Measurements from ENCODE around the gene ATP5F1D. TPM values are rescaled to one million over a fixed set of nuclear protein-coding genes. Genes with fewer than 3 reads are reported as not detected.

Gene ATP5F1D
- total RNA-seq, 1 experiment from 2014 or later: 17.9 TPM

DNA sequence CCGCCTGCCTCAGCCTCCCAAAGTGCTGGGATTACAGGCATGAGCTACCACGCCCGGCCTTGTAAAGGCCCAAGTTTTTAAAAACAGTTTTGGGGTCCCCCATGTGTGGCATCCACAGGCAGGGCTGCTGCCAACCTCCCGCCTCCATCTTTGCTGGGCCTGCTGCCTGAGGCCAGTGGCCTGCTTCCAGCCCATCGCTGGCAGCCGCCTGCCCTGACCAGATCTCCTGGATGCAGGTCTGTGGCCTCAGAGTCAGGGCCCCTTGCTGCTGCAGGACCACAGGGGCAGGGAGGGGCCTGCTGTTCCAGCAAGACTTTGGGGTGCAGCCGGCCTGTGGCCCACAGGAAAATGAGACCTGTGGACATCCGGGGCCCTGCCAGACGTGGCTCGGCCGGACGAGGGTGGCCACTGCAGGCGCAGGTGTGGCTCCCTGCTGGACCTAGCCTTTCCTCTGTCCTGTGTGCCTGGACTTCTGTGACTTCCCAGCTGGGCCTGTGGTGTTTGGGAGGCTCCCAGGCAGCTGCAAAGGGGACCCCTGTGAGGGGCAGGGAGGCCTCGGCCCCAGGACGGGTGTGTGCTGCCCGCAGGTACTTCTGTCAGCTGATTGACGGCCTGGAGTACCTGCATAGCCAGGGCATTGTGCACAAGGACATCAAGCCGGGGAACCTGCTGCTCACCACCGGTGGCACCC, 21.6 kb upstream of the ATP5F1D start:
- in situ Hi-C loops (cut with HindIII; ENCODE audit: low pct_unique_long_range_greater_than_20kb, low sequenced_read_pairs): no loop called here

DNA sequence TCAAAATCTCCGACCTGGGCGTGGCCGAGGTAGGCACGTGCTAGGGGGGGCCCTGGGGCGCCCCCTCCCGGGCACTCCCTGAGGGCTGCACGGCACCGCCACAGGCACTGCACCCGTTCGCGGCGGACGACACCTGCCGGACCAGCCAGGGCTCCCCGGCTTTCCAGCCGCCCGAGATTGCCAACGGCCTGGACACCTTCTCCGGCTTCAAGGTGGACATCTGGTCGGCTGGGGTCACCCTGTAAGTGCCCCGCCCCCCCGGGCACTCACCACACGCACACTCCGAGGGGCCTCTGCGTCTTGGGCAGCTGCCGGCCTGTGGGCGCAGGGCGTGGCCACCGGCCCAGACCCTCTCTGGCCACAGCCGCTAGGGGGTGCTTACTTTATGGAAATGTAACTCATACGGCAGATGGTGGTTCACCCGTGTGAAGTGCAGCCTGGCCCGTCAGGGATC, 21.0 kb upstream of the ATP5F1D start:
- in situ Hi-C loops (cut with HindIII; ENCODE audit: low pct_unique_long_range_greater_than_20kb, low sequenced_read_pairs): no loop called here
- DNase-seq (ENCODE audit: low read depth): no peak

More for the DNA sequence above, 21.6 kb upstream of the ATP5F1D start:
- DNase-seq (ENCODE audit: low read depth): no peak

DNA sequence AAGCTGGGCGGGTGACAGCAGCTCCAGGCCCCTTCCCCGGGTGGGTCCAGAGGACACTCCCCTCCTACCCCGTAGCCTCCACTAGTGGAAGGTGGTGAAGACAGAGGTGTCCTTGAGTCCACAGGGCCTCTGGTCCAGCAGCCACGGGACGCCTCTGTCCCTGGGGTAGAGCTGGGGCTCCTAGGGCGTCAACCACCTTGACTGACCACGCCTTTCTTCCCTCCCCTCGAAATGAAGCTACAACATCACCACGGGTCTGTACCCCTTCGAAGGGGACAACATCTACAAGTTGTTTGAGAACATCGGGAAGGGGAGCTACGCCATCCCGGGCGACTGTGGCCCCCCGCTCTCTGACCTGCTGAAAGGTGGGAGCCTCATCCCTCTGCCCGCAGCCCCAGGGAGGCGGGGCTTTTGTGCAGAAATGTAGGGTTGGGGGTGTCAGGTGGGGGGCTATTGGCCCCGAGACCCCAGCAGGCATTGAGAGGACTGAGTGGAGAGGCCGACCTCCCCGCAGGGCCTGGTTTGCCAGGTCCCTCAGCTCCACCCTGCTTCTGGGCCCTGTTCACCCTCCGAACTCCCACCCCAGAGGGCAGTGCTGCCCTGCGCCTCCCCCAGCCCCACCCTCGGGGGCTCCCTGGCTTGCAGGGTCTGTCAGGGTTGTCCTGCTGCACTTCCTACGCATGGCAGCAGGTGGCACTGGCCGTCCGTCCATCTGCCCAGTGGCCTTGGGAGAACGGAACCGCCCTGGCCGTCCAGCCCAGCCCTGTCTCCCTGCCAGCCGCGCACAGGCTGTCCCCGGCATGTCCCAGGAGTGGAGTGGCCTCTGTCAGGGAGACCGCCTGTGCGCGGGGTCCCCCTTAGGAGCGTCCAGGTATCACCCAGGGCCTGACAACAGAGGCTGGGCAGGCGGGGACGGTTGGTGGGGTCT, 20.3 kb upstream of the ATP5F1D start:
- DNase-seq (ENCODE audit: low read depth): no peak
- in situ Hi-C loops (cut with HindIII; ENCODE audit: low pct_unique_long_range_greater_than_20kb, low sequenced_read_pairs): no loop called here

DNA sequence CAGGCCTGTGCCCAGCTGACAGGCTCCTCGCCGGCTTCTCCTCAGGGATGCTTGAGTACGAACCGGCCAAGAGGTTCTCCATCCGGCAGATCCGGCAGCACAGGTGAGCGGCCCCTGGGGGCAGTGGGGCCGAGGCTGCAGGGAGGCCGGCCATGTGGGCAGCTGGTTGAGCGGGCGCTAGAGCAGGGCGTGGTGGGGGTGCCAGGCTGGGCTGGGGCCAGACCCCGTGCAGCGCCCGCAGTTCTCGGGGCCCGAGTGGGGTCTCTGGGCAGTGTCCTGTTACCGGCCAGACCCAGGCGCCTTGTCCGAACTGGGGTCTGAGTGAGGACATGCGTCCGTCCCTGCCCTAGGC, 19.7 kb upstream of the ATP5F1D start:
- DNase-seq (ENCODE audit: low read depth): no peak
- in situ Hi-C loops (cut with HindIII; ENCODE audit: low pct_unique_long_range_greater_than_20kb, low sequenced_read_pairs): no loop called here

DNA sequence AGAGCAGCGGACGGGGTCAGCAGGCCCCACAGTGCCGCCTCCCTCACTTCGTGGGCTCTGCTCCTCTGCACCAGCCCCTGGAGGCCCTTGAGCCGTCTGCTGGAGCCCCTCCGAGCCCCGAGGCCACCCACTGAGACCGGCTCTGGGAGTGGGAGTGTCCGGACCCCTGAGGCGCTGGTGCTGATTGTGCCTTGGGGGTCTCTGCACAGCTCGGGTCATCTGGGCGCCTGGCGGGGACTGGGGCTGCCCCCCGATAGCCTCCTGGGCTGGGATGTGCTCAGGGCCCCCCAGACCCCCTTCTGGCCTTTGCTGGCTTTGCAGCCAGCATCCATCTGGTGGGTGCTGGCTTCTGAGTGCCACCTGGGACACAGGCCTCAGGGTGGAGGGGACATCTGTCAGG, 19.2 kb upstream of the ATP5F1D start:
- no peak for DNase-seq (ENCODE audit: low read depth)
- in situ Hi-C loops (cut with HindIII; ENCODE audit: low pct_unique_long_range_greater_than_20kb, low sequenced_read_pairs): no loop called here

DNA sequence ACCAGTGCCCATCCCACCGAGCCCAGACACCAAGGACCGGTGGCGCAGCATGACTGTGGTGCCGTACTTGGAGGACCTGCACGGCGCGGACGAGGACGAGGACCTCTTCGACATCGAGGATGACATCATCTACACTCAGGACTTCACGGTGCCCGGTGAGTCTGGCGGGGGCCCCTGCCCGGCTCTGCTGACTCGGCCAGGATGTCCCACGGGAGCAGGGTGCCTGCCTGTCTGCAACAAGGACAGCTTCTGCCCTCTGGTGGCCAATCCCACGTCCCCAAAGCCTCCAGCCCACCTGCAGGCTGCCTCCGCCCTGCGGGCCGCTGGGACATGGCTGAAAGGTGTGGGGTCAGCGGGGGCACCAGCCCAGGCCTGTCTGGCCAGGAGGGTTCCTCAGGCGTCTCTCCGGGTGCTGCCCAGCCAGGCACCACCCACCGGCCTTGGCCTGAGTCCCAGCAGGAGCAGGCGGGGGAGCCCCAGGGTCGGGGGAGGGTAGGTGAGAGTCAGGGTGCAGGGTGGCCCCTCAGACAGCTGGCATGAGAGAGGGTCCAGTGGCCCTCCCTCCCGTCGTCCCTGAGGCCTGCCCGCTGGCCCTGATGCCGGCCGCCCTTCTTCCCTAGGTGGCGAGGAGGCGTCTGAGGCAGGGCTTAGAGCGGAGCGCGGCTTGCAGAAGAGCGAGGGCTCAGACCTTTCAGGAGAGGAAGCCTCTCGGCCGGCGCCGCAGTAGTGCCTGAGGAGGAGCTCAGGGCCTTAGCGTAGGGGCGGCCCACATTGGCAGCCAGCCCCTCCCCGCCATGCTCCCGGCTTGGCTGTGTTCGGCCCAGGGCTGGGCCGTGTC, 18.3 kb upstream of the ATP5F1D start:
- no peak for DNase-seq (ENCODE audit: low read depth)
- in situ Hi-C loops (cut with HindIII; ENCODE audit: low pct_unique_long_range_greater_than_20kb, low sequenced_read_pairs): no loop called here

DNA sequence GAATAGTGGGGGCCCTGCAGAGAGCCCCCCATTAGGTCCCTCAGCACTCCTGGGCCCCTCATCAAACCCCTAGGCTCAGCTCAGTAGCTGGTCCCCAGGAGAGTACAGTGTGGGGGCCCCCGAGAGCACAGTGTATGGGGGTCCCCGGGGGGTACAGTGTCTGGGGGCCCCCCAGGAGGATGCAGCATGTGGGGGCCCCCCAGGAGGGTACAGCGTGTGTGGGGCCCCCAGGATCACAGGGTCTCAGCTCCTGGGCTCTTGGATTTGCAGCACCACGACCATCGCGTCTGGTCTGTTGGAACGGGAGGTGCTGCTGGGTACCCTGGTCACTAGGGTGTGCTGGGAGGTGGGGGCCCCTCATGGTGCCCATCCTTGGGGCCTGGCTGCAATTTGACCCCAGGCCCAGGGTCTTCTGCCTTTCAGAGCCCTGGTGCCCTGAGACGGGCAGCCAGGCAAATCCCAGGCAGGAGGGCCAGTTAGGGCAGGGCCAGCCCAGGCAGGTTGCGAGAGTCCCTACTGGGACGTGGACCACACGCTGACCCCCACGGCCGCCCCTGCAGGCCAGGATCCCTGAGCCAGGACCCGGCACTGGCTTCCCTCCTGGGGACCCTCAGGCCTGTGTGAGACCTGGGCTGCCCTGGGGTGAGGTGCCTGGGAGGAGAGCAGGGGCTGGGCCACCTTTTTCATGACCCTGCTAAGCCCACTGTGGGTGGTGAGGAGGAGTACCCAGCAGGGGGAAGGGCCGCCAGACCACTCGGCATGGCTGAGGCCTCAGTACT, 17.3 kb upstream of the ATP5F1D start:
- in situ Hi-C loops (cut with HindIII; ENCODE audit: low pct_unique_long_range_greater_than_20kb, low sequenced_read_pairs): no loop called here
- no peak for DNase-seq (ENCODE audit: low read depth)

DNA sequence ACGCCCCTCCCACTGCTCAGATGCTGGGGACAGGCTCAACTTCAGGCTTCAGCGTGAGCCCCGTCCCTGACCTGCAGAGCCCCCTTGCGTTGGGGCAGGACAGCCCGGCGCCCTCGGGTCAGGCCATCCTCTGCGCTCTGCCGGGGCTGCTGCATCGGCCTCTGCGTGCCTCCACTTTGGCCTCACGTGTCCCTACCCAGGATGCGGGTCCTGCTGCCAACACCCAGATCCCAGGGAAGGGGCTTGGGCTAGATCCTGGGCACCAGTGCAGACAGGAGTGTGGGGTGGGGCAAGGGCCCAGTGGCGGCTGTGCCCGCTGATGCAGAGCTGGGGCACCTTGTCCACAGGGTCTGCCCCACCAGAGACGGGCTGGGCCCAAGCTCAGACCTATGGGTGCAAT, 16.7 kb upstream of the ATP5F1D start:
- no peak for DNase-seq (ENCODE audit: low read depth)
- in situ Hi-C loops (cut with HindIII; ENCODE audit: low pct_unique_long_range_greater_than_20kb, low sequenced_read_pairs): no loop called here

DNA sequence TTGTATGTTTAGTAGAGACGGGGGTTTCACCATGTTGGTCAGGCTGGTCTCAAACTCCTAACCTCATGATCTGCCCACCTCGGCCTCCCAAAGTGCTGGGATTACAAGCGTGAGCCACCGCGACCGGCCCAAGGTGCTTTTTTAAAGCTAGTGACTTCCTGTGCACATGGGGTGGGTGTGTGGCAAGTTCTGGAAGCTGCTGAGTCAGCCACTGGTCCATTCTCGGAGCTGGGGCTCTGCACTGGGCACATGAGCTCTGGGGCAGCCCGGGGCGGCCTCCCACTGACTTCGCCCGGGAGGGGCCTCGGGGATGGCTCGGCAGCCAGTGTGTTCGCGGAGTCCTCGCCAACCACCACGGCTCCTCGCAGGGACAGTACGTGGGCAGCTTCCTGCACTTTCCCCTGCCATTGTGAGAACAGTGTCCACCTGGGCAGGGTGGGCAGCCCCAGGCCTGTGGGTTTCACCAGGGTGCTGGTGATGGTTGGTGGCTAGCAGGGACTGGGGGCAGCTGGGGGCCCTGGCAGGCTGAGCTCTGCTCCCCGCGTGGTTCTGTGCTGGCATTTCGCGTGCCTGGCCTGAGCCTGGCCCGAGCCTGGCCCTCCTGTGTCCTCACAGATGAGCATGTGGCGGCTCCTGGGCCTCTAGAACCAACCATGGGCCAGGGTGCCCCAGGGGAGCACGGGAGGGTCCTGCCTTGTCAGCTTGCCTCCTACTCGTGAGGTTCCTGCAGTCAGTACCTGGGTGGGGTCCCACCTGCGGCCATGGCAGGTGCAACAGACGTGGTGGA, 15.9 kb upstream of the ATP5F1D start:
- in situ Hi-C loops (cut with HindIII; ENCODE audit: low pct_unique_long_range_greater_than_20kb, low sequenced_read_pairs): no loop called here
- DNase-seq (ENCODE audit: low read depth): no peak

DNA sequence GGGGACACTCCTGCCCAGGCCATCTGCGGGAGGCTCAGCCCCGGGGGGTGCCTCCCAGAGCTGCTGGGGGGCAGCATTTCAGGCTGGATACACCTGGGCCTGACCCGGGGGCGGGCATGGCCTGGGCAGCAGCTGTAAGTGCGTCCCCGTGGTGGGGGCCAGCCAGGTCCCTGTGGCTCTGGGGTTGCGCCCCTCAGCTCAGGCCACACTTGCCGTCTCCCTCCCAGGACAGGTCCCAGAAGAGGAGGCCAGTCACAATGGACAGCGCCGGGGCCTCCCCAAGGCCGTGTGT, 15.4 kb upstream of the ATP5F1D start:
- DNase-seq (ENCODE audit: low read depth): no peak
- in situ Hi-C loops (cut with HindIII; ENCODE audit: low pct_unique_long_range_greater_than_20kb, low sequenced_read_pairs): no loop called here

DNA sequence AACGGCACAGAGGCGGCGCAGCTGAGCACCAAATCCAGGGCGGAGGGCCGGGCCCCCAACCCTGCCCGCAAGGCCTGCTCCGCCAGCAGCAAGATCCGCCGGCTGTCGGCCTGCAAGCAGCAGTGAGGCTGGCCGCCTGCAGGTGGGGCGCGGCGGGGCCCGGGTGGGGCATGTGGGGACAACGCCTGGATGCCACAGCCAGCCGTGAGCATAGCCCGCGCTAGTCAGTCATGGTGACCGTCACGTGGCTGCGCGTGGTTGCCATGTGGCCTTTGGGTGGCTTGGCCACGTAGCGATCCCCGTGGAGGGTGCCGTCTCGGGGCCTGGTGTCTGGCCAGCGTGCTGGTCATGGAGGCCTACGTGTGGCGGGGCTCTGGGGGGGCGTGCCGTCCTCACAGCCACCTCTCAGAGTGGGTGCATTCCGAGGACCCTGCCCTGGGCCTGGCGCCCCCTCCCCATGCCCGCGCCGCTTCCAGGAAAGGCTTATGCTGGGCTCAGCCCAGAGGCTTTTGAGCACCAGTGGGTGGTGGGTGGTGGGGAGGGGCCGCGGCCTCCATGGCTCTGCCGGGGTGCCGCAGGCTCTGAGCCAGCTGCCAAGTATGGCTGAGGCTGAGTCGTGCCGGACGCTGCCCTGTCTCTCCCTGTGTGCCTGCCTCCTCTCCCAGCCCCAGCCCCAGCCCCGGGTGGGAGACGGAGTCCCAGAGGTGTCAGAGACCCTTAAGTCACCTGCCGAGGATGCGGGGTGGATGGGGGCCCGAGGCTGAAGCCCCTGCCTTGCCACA, 14.8 kb upstream of the ATP5F1D start:
- no peak for DNase-seq (ENCODE audit: low read depth)

DNA sequence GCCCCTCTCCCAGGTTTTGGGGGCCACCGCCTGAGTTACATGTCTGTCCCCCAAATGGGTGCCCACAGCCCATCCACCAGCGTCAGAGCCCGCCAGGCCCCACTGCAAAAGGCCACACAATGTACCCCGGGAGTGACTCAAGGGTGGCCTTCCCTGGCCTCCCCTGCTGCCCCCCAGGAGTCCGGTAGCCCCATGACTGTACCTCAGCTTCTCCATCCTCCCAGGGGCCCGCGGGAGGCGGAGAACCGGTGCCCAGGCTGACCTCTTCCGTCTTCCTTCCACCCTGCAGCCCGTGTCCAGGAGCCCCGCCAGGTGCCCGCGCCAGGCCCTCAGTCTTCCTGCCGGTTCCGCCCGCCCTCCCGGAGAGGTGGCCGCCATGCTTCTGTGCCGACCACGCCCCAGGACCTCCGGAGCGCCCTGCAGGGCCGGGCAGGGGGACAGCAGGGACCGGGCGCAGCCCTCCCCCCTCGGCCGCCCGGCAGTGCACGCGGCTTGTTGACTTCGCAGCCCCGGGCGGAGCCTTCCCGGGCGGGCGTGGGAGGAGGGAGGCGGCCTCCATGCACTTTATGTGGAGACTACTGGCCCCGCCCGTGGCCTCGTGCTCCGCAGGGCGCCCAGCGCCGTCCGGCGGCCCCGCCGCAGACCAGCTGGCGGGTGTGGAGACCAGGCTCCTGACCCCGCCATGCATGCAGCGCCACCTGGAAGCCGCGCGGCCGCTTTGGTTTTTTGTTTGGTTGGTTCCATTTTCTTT, 14.1 kb upstream of the ATP5F1D start:
- DNase-seq (ENCODE audit: low read depth): no peak
- in situ Hi-C loops (cut with HindIII; ENCODE audit: low pct_unique_long_range_greater_than_20kb, low sequenced_read_pairs): no loop called here

More for the DNA sequence above, 14.8 kb upstream of the ATP5F1D start:
- in situ Hi-C loops (cut with HindIII; ENCODE audit: low pct_unique_long_range_greater_than_20kb, low sequenced_read_pairs): no loop called here

DNA sequence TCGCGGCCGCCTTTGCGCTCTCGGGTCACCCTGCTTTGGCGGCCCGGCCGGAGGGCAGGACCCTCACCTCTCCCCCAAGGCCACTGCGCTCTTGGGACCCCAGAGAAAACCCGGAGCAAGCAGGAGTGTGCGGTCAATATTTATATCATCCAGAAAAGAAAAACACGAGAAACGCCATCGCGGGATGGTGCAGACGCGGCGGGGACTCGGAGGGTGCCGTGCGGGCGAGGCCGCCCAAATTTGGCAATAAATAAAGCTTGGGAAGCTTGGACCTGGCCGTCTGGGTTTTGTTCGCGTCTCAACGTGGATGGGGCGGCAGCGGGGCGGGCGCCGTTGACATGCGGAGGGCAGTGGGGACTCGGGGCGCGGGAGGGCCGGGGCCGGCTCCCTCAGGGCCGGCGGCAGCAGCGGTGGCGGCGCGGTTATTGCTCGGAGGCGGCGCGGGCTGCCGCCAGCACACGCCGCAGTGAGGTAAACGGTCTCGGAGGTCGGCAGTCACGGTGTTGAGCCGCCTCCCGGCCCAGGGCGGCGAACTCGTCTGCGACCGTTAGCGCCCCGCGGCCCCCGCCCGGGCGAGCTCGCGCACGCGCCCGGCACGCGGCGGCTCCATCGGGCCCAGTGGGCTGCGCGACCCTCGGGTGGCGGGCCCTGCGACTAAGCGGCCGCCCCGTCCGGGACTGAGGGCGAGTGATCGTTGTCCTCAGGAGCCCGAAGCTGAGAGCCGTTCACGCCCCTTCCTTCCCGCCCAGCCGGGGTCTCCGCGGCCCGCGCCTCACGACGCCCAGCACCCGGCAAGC, 13.2 kb upstream of the ATP5F1D start:
- DNase-seq (ENCODE audit: low read depth): no peak
- in situ Hi-C loops (cut with HindIII; ENCODE audit: low pct_unique_long_range_greater_than_20kb, low sequenced_read_pairs): no loop called here

DNA sequence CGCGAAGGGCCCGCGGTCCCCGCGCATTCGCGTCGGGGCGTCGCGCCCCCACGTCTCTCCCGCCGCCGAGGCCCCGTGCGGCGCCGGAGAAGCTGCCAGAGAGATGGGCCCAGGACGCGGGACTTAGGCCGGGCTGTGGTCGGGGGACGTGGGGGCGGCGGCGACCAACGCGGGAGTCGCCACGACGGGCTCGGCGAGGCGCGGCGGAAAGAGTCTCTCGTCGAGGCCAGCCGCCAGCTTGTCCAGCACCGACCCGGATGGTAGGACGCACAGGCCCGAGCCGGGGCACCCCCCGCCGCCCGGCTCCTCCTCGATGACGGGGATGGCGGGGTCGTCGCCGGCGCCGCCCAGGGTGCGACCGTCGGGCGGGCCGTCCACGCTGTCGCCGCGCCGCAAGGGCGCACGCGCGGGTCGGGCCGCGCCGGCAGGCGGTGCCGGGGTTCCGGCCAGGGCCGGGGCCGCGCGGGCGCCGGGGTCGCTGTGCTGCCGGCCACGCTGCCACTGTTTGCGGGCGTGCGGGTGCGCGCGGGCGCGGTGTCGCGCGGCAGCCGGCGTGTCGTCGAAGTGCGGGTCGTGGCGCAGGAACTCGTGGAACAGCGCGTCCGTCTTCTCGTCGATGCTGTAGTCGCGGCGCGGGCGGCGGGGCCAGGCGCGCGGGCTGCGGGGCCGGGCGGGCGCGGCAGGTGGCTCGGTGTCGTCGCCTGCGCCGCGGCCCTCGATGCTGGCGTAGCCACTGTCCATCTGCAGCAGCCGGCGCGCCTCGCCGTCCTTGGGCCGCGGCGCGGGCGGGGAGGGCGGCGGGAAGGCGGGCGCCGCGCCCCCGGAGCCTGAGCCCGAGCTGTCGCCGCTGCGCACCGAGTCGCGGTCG, 12.3 kb upstream of the ATP5F1D start:
- in situ Hi-C loops (cut with HindIII; ENCODE audit: low pct_unique_long_range_greater_than_20kb, low sequenced_read_pairs): no loop called here
- DNase-seq (ENCODE audit: low read depth): no peak
